ENCODE measurements around the gene EHD2.
"Not testable (repeated sequence)": the region's sequence is repeated elsewhere in the genome, so short reads cannot be mapped to it uniquely, and the experiment has no call there.

EHD2 gene

DNA sequence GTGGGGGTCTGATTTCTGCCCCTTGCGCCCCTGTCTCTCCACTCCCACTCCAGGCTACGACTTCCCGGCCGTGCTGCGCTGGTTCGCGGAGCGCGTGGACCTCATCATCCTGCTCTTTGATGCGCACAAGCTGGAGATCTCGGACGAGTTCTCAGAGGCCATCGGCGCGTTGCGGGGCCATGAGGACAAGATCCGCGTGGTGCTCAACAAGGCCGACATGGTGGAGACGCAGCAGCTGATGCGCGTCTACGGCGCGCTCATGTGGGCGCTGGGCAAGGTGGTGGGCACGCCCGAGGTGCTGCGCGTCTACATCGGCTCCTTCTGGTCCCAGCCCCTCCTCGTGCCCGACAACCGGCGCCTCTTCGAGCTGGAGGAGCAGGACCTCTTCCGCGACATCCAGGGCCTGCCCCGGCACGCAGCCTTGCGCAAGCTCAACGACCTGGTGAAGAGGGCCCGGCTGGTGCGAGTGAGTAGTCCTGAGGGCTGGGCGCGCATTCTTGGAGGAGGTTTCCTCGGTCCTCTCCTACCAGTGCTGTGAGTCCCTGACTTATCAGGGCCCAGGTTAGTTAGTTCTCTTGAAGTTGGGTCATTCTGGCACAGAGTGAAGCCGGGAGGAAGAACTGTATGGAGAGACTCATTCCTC is 12.7 kb downstream of the EHD2 start:
- peaks cover 6% of the 10 kb centered on the region for H3K27me3 Mint-ChIP-seq (ENCODE audit: low read depth)
- H3K4me1 Mint-ChIP-seq, result peaks cover 21% of the 10 kb centered on the region

GRCh38 chr19:47726467-47726866 is 13.2 kb downstream of the EHD2 start:
- H3K27ac Mint-ChIP-seq, result no peak overlapping the region
- peaks cover 6% of the 10 kb centered on the region for H3K27me3 Mint-ChIP-seq (ENCODE audit: low read depth)
- TF ChIP-seq, protein P1, sequence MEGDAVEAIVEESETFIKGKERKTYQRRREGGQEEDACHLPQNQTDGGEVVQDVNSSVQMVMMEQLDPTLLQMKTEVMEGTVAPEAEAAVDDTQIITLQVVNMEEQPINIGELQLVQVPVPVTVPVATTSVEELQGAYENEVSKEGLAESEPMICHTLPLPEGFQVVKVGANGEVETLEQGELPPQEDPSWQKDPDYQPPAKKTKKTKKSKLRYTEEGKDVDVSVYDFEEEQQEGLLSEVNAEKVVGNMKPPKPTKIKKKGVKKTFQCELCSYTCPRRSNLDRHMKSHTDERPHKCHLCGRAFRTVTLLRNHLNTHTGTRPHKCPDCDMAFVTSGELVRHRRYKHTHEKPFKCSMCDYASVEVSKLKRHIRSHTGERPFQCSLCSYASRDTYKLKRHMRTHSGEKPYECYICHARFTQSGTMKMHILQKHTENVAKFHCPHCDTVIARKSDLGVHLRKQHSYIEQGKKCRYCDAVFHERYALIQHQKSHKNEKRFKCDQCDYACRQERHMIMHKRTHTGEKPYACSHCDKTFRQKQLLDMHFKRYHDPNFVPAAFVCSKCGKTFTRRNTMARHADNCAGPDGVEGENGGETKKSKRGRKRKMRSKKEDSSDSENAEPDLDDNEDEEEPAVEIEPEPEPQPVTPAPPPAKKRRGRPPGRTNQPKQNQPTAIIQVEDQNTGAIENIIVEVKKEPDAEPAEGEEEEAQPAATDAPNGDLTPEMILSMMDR (IDR thresholded peaks at IDR 0.05; ENCODE audit: unreplicated experiment in 3 of 3), result no peak
- no peak overlapping the region for H3K4me3 Mint-ChIP-seq
- peaks cover 12% of the 10 kb centered on the region for H3K36me3 Mint-ChIP-seq (ENCODE audit: low read depth)
- H3K9me3 Mint-ChIP-seq, result no peaks in the 10 kb centered on the region
- H3K4me1 Mint-ChIP-seq, result peaks cover 18% of the 10 kb centered on the region

More for the DNA sequence above, 12.7 kb downstream of the EHD2 start:
- Mint-ChIP-seq H3K4me3 (no peak overlapping the region), H3K9me3 (no peaks in the 10 kb centered on the region), H3K27ac (no peak overlapping the region), H3K36me3 (ENCODE audit: low read depth) (peaks cover 12% of the 10 kb centered on the region)
- TF ChIP-seq, protein P1 (IDR thresholded peaks at IDR 0.05; ENCODE audit: unreplicated experiment in 3 of 3), result no peak

GRCh38 chr19:47728295-47728694 is 15.1 kb downstream of the EHD2 start:
- H3K4me3 Mint-ChIP-seq, result peak overlapping the region in 1 of 3 experiments; percentile 37
- peaks cover 18% of the 10 kb centered on the region for H3K4me1 Mint-ChIP-seq
- H3K9me3 Mint-ChIP-seq; H3K27me3 Mint-ChIP-seq (ENCODE audit: low read depth): not testable (repeated sequence)
- peak overlapping the region in 2 of 3 experiments; percentile 24 to 48 for H3K27ac Mint-ChIP-seq
- H3K36me3 Mint-ChIP-seq (ENCODE audit: low read depth), result peaks cover 12% of the 10 kb centered on the region

DNA sequence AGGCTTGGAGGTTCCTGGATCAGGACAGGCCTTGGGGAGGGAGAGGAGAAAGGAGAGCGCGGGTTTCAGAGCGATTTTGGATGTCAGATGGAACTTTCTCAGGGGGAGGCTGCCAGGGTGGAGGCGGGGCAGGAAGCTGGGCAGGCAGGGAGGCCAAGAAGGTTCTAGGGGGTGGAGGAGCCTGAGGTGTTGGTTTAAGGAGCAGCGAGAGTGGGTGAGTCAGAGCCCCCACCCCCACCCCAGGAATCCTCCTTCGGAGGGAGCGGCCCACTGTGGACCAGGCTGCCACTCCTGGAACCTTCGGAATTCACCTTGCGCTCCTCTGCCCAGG is 16.2 kb downstream of the EHD2 start:
- peak overlapping the region; percentile 70 to 76 (median 71) for H3K4me3 Mint-ChIP-seq
- H3K4me1 Mint-ChIP-seq, result peaks cover 18% of the 10 kb centered on the region
- TF ChIP-seq, protein P1 (IDR thresholded peaks at IDR 0.05; ENCODE audit: unreplicated experiment in 3 of 3), result no peak
- peaks cover 6% of the 10 kb centered on the region for H3K27me3 Mint-ChIP-seq (ENCODE audit: low read depth)
- peak overlapping the region; percentile 53 to 78 (median 64) for H3K27ac Mint-ChIP-seq
- H3K9me3 Mint-ChIP-seq, result no peaks in the 10 kb centered on the region
- peaks cover 12% of the 10 kb centered on the region for H3K36me3 Mint-ChIP-seq (ENCODE audit: low read depth)

GRCh38 chr19:47729799-47730520 is 16.7 kb downstream of the EHD2 start:
- TF ChIP-seq, protein P1 (IDR thresholded peaks at IDR 0.05; ENCODE audit: unreplicated experiment in 3 of 3), result no peak
- H3K9me3 Mint-ChIP-seq, result no peaks in the 10 kb centered on the region
- peaks cover 18% of the 10 kb centered on the region for H3K4me1 Mint-ChIP-seq
- H3K27ac Mint-ChIP-seq, result peak overlapping the region; percentile 53 to 78 (median 64)
- peaks cover 6% of the 10 kb centered on the region for H3K27me3 Mint-ChIP-seq (ENCODE audit: low read depth)
- H3K4me3 Mint-ChIP-seq, result peak overlapping the region; percentile 70 to 76 (median 71)
- peaks cover 12% of the 10 kb centered on the region for H3K36me3 Mint-ChIP-seq (ENCODE audit: low read depth)

- Mint-ChIP-seq H3K4me1 (peaks cover 18% of the 10 kb centered on the region), H3K27me3 (ENCODE audit: low read depth) (peaks cover 6% of the 10 kb centered on the region), H3K27ac (no peak overlapping the region), H3K36me3 (ENCODE audit: low read depth) (peaks cover 12% of the 10 kb centered on the region), H3K4me3 (peak overlapping the region in 1 of 3 experiments; percentile 31), H3K9me3 (no peaks in the 10 kb centered on the region)
- TF ChIP-seq, protein P1 (IDR thresholded peaks at IDR 0.05; ENCODE audit: unreplicated experiment in 3 of 3), result no peak
These were observed 17.3 kb downstream of the EHD2 start for GRCh38 chr19:47730521-47730889.

Data from nephron (organoid).